GM18907 (cell line): ENCODE measurements around the gene C2CD2.
A peak's percentile ranks its signal among the peaks of the same experiment; 100 is the strongest.
"Not testable (repeated sequence)": the region's sequence is repeated elsewhere in the genome, so short reads cannot be mapped to it uniquely, and the experiment has no call there.

ENCODE experiments used
- ATAC-seq: cut with Tn5 transposase; IDR thresholded peaks from one replicate; pipeline ENCODE4 v1.9.1; 2021; ENCODE audit warnings: mild to moderate bottlenecking, moderate library complexity; ENCODE audit not compliant: unreplicated experiment

C2CD2 gene

GRCh38 chr21:41958886-41959563, 5.2 kb upstream of the C2CD2 start:
- no peak for ATAC-seq

- ATAC-seq, result no peak
These were observed 4.4 kb upstream of the C2CD2 start for GRCh38 chr21:41957991-41958766.

- ATAC-seq, result no peak
These were observed 3.3 kb upstream of the C2CD2 start for GRCh38 chr21:41956926-41957729.

GRCh38 chr21:41955516-41955915, 1.7 kb upstream of the C2CD2 start:
- no peak for ATAC-seq

- no peak for ATAC-seq
These were observed 1.1 kb upstream of the C2CD2 start for GRCh38 chr21:41954654-41955499.

- peak; percentile 28 for ATAC-seq
These were observed 478 bp downstream of the C2CD2 start for GRCh38 chr21:41953249-41953830.

GRCh38 chr21:41952568-41953248, 1.1 kb downstream of the C2CD2 start:
- ATAC-seq, result no peak

- ATAC-seq, result no peak
These were observed 1.8 kb downstream of the C2CD2 start for GRCh38 chr21:41951876-41952567.

GRCh38 chr21:41950941-41951351, 2.9 kb downstream of the C2CD2 start:
- ATAC-seq, result no peak

- ATAC-seq, result not testable (repeated sequence)
These were observed 4.2 kb downstream of the C2CD2 start for GRCh38 chr21:41949631-41950030.

- ATAC-seq, result no peak
These were observed 4.9 kb downstream of the C2CD2 start for GRCh38 chr21:41948901-41949300.

GRCh38 chr21:41948078-41948895, 5.5 kb downstream of the C2CD2 start:
- no peak for ATAC-seq

GRCh38 chr21:41945982-41946381, 7.8 kb downstream of the C2CD2 start:
- ATAC-seq, result no peak

- ATAC-seq, result no peak
These were observed 10.0 kb downstream of the C2CD2 start for GRCh38 chr21:41943851-41944250.

GRCh38 chr21:41942457-41942856, 11.4 kb downstream of the C2CD2 start:
- no peak for ATAC-seq

- no peak for ATAC-seq
These were observed 11.9 kb downstream of the C2CD2 start for GRCh38 chr21:41941941-41942340.

GRCh38 chr21:41940431-41940830, 13.4 kb downstream of the C2CD2 start:
- no peak for ATAC-seq

- no peak for ATAC-seq
These were observed 14.4 kb downstream of the C2CD2 start for GRCh38 chr21:41939391-41939790.
